Measurements from ENCODE around the gene HYI.

- TF ChIP-seq SP1 (IDR thresholded peaks at IDR 0.05) (no peak), FOXA1 (IDR thresholded peaks at IDR 0.05) (no peak), HDGF (IDR thresholded peaks at IDR 0.05; ENCODE audit: borderline replicate concordance) (no peak), BHLHE40 (IDR thresholded peaks at IDR 0.05; ENCODE audit: borderline replicate concordance) (no peak), PKNOX1 (IDR thresholded peaks at IDR 0.05) (no peak), FOXM1 (IDR thresholded peaks at IDR 0.05; ENCODE audit: borderline replicate concordance) (no peak), TARDBP (IDR thresholded peaks at IDR 0.05) (no peak), ELF4 (IDR thresholded peaks at IDR 0.05) (no peak), NFRKB (IDR thresholded peaks at IDR 0.05) (no peak), LEF1 (IDR thresholded peaks at IDR 0.05; ENCODE audit: borderline replicate concordance) (no peak), FOXK2 (IDR thresholded peaks at IDR 0.05) (no peak)
Observed at GRCh38 chr1:43472087-43472462, 18.3 kb upstream of the HYI start.

Data from HEK293T (cell line).